ENCODE measurements around the gene BIK.
"Not testable (repeated sequence)": the region's sequence is repeated elsewhere in the genome, so short reads cannot be mapped to it uniquely, and the experiment has no call there.

Gene BIK

DNA sequence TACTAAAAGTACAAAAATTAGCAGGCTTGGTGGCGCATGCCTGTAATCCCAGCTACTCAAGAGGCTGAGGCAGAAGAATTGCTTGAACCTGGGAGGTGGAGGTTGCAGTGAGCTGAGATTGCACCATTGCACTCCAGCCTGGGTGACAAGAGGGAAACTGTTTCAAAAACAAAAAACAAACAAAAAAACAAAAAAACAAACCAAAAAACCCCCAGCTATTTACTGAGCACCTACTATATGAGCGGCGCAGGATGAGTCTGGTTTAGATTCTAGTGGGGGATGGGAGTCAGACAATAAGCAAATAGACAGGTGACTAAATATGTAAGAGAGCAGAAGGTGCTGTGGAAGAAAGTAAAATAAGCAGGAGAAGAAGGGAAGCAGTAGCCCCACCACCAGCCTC is 5.6 kb upstream of the BIK start:
- not testable (repeated sequence) for DNase-seq (ENCODE audit: low read depth)

DNA sequence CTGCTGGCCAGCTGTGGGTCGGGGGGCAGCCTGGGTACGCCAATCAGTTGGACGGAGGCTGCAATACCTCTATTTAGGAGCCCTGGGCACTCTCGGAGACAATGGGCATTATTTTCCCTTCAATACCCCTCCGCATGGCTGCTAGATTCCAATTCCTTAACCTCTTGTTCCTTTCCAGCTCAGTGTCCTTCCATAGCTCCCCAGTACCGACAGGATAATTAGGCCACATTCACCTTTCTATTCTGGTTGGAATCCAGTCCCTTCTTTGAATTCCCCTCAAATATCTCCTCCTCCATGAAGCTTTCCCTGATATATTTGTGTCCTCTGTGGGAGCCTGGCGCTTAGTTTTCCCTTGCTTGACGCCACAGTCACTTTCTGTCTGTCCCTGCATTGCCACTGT is 4.2 kb upstream of the BIK start:
- DNase-seq (ENCODE audit: low read depth) = no peak

DNA sequence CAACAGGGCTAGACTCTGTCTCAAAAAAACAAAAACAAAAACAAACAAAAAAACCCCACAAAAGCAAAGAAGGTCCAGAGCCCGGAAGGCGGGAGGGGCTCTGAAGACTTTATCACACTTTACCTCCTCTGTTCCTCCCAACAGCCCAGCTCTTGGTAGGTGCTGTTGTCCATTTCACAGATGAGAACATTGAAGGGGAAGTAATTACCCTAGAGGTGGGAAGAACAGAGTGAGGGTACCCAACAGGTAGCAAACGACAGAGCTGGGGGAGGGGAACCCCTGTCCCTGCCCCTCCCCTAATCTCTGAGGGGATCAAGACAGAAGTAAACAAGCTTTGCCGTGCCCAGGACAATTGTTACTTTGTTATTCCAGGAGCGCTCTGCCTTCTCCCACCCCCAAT is 1.0 kb upstream of the BIK start:
- DNase-seq (ENCODE audit: low read depth) = no peak

DNA sequence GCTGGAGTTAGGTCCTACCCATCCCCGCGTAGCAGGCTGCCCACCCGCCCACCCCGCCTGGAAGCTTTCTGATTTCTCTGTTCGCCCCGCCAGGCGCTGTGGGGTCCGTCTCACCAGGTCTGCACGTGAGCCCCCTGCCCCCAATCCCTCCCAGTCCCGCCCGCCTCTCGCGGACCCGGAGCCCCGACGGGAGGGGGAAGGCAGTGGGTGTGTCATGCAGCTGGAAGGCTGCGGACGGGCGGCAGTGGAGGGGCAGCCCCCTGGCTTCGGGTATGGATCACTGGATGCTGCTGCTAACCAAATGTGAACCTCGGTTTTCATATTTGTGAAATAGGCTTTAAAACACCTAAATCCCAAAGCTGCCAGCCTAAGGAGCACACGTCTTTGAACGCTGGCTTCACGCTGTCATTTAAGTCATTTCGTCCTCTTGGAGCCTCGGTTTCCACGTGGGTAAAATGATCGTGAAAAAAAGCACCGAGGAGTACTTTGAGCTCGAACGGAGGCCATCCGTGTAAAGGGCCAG is 568 bp upstream of the BIK start:
- no peak for DNase-seq (ENCODE audit: low read depth)

DNA sequence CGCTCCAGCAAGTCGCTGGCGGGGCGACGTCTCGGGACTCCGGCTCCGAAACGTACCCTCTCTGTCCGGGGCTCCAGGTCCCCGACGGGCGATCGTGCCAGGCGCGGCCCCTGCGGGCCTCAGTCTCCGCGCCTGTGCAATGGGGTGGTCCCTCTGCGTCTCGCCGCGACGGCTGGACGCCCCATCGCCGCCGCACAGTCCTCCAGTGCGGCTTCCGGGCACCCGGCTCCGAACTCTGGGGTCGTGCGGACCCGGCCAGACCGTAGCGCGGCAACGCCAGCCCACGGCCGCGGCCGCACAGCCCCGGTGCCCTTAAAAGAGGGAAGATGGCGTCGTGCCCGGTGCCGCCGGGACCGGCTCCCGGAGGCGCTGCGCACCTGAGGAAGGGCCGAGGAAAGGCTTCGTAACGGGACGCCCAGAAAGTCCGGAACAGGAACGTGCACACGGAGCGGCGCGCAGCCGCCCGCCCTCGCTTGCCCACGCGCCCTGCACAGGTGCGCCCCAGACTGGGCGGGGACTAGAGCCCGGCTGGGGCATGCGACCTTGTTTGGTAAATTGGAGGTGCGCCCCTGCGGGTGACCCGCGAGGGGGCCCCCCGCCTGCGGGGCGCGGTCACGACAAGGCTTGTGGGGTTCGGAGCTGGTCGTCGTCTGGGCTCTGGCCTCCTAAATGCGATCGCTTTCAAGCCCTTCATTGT is 525 bp downstream of the BIK start:
- no peak for DNase-seq (ENCODE audit: low read depth)

DNA sequence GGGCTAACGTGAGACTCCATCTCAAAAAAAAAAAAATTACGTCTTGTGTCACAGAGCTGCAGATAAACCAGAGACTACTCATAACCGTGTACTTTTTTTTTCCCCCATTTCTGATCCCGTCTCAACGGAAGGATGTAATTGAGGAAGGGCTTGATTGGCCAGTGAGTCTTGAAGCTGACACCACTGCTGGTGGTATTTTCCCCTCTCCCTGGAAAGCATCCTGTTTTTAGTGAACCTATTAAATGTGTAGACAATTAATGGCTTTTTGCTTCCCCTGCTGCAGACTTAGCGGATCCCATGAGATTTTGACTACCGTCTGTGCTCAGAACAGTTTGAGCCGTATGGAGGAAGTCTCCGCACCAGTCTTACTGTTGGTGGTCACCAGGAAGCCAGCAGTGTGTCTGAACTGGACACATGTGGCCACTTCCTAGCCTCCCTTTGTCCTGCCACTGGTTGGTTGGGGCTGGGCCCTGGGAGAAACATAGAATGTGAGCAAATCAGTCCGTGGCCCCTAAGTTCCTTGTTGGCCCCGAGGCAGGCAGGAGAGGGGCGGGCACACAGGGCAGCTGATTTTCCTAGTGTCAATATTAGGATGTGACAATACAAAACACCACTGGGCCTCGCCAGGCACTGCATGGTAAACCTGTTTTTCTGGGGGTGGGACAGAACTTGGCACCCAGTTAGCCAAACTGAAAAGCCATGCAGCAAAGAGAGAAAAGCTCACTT is 3.1 kb downstream of the BIK start:
- DNase-seq (ENCODE audit: low read depth) = no peak

DNA sequence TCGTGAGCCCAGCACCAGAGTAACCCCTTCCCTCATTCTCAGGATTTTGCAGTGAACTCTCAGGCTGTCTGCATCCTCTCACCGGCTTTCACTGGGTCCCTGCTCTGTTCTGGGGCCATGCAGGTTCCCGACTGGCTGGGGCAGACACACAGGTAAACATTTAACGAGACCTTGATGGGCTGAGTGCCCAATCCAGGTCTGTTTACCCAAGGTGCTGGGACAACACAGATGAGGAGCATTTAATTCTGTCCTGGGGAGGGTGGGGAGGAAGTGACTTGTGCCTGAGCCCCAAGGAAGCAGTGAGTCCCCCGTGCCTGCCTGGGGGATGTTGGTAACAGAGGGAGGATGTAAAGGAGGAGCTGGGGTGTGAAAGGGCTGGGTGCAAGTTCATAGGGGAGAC is 4.4 kb downstream of the BIK start:
- DNase-seq (ENCODE audit: low read depth) = no peak

DNA sequence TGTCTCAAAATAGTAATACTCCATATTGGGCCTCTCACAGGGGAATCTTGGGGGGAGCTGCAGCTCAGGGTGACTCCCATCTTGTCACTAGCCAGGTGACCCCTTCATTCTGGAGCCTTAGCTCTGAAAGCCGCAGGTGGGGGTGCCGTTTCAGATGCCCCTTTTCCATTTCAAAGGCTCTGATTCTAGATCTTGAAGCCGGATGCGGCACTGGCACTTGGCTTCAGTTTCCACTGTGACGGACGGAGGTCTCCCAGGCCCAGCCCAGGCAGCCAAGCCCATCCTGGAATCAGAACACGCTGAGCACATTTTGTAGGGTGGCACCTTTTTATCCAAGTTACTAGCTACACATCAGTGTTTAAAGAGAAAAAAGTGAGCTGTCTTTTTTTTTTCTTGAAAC is 6.4 kb downstream of the BIK start:
- no peak for DNase-seq (ENCODE audit: low read depth)

DNA sequence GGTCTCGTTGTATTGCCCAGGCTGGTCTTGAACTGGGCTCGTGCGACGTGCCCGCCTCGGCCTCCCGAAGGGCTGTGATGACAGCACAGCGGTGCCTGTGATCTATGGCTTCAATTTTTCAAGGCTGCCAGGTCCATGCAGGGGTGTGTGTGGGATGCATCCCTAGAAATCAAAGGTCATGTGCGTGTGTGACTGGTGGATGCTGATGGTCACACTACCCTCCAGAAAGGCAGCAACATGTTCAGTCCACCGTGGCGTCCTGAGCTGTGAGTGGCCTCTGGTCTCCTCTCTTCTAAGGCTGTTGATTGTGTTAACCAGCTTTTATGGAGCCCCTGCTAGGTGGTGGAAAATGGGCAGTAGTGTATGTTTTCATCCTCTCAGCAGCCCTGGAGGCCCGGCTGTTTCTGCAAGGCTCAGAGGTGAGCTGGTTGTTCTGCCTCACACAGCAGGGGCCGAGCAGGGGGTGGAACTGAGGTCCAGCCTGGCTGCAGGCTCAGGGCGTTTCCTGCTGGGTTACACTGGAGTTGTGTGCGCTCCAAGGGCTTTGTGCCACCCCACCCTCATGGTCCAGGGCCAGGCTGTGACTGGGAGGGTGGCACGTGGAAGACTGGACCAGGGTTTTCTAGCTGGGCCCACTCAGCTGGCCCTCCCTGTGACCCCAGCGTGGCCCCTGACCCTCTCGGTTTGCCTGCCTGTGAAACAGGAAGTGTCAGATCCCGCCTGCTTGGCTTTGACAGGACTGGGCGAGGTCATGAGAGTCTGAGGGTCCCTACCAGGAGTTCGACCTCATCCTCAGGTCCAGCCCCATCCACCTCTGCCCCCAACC is 7.7 kb downstream of the BIK start:
- DNase-seq (ENCODE audit: low read depth) = no peak

DNA sequence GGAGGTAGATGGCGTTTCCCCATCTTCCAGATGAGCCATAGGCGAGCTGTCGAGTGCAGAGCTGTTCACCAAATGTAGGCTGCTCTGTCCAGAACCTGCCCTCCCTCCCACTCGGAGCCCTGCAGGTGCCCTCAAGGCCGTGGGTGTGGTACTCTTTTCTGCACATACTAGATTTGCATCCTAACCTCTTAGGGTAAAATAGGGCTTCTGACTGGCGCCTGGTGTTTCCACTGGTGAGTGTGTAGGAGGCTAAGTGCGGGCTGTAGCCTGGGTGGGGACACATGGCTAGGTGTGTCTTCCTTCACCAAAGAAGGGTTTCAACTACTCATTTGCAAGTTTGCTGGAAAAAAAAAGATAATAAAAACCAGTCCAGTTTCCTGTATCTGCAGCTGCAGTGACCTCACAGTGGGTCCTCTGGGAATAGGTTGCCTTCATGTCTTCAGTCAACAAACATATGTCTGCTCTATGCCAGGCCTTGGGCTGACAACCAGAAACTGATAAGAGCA is 8.5 kb downstream of the BIK start:
- DNase-seq (ENCODE audit: low read depth) = no peak

DNA sequence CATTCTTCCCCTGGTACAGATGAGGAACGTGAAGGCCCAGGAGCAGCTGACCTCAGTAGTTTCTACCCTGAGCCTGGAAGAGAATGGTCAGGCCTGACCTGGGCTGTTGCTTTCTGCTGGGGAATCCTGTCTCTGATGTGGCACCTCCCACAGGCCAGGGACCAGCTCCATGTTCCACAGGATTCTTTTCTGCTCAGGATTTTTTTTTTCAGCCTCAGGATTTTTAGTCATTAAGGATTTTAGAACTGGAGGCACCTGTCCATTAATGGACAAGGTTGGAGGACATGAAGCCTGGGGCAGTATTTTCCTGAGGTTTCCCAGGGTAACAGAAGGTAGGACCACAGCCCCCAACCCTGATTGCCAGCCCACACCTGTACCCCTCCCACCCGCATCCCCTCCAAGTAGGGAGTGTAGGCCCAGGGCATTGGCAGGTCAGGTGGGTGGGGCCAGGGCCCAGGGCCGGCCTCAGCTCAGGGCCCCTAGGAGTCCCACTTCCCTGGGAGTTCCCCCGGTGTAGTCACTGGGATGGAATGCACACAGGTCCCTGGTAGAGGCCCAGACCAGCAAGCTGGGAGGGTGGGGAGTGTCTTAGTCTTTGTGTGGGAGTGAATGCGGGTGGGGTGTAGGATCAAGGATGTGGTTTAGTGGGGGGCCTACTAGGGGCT is 16.1 kb downstream of the BIK start:
- no peak for DNase-seq (ENCODE audit: low read depth)

DNA sequence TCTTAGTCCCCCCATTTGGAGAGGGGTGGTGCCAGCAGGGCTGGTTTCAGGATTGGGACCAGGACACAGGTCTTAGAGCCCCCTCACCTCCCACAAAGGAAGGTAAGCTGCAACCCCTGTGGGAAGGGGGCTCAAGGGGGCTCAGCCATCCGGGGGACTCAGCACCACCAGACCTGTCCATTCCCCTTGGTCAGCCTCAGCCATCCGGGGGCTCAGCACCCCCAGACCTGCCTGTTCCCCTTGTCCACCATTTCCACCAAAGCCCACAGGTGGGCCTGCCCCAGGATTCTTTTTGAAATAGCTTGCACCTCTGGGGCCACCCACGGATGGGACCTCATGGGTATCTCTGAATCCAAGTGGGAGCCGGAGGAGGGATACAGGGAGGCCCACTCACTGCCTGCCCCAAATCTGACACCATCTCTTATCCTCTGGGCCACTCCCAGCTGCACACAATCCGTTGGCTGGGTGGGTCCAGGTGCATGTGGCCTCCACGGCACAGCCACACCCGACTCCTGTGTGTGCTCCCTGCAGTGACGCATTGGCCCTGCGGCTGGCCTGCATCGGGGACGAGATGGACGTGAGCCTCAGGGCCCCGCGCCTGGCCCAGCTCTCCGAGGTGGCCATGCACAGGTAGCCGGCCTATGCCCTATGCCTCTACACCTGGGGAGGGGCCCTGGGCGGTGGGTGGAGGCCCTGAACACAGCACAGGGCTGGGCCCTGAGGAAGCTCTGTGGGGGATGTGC is 16.8 kb downstream of the BIK start:
- no peak for DNase-seq (ENCODE audit: low read depth)

DNA sequence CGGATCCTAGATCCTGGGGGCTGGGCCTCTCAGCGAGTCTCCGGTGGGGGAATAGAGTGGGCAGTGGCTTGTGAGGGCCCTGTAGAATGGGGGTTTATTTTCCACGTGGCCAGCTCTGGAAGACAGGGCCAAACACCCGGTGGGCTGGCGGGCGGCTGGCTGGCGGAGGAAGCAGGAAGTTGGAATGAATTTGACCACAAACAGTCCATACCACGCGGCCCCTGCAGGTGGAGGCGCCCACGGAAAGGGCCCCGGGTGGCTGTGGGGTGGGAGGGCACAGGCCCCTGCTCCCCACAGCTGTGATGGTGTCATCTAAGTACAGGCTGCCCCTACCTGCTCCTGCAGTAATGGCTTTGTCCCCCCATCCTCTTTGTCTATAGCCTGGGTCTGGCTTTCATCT is 17.6 kb downstream of the BIK start:
- no peak for DNase-seq (ENCODE audit: low read depth)

DNA sequence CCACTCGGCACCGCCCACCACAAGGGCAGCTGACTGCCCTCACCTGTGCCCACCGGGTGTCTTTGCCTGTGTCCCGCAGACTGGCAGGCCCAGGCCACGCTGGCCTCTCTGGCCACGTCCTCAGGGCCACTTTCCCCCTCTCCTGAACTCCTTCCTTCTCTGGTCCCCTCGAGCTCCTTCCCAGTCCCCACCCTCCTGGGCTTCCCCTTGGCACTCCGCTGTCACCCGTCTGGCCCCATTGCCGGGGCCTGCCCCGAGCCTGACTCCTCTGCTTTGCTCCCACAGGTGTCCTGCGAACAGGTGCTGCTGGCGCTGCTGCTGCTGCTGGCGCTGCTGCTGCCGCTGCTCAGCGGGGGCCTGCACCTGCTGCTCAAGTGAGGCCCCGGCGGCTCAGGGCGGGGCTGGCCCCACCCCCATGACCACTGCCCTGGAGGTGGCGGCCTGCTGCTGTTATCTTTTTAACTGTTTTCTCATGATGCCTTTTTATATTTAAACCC is 18.4 kb downstream of the BIK start:
- DNase-seq (ENCODE audit: low read depth) = no peak

DNA sequence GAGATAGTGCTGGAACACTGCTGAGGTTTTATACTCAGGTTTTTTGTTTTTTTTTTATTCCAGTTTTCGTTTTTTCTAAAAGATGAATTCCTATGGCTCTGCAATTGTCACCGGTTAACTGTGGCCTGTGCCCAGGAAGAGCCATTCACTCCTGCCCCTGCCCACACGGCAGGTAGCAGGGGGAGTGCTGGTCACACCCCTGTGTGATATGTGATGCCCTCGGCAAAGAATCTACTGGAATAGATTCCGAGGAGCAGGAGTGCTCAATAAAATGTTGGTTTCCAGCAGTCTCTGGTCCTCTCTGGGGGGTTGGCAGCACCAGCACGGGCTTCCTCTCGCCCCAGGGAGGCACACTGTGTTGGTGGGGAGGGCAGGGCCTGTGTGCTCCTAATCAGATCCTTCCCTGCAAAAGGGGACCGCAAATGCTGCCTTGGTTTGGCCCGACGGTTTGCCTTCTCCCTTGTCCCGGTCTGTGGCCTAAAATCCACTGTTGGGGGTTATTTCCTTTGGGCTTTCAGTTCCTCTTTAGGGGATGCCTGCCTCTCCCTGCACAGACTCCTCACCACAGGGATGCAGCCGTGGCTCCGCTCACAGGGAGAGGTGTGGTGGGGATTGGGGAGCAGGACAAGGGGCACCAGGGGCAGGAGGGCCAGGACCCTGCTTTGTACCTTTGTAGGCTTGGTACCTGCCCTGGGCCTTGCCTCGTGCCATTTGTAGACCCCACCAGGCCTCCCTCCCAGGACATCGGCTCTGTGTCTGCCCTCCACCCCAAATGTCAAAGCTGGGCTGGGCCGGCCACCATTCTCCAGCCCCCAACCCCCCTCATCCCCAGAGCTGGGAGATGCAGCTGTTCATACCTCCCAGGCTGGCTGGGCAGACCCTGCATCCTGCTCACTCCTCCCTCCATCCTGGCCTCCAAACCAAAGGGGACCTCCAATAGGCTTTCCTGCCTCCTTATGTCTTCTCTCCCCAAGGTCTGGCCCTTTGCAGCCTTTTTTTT is 19.2 kb downstream of the BIK start:
- no peak for DNase-seq (ENCODE audit: low read depth)

DNA sequence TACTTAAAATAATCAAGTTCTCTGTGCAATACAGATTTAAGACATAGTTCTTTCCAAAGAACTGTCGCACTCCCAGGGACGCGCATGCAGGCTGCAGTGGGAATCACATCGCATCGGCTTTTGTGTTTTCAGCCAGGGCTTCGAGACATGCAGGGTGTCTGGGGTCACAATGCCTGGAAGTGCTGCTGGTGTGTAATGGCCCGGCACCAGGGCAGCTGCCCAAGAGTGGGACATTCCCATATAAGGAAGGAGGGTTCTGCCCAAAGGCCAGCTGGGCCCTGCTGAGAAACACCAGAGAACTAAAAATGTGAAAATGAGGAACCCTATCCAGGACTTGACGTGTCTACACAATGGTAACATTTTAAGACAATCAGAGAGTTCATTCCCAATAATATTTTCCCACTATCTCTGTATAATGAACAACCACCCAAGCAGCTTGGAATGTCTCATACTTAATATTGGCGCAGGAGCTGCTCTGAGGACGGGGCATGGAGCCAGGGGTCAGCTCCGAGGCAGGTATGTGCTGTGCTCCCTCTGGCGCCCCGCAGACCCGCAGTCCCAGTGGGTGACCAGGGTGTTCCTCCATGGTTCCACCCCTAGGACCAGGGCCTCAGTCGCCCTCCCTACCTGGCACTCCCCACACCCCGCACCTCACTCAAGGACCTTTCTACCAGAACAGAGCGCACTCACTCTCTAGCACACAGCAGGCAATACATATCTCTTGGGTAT is 21.4 kb downstream of the BIK start:
- no peak for DNase-seq (ENCODE audit: low read depth)

DNA sequence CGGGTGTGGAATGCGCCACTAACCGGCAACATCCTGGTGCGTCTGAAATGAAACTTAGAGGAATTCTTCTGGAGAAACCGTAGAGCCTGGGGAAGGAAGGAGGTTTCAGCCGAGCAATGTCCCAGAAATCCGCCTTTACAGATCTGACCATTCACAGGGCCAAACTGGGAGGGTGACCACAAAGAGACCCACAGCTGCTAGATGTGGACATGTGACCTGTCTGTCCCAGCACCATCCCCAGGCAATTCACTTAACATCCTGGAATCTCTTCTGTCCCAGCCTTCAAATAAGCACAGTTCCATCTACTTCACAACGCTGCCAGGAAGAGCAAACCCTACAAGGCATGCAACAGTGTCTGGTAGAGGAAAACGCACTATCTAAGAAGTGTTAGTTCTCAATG is 22.9 kb downstream of the BIK start:
- no peak for DNase-seq (ENCODE audit: low read depth)

DNA sequence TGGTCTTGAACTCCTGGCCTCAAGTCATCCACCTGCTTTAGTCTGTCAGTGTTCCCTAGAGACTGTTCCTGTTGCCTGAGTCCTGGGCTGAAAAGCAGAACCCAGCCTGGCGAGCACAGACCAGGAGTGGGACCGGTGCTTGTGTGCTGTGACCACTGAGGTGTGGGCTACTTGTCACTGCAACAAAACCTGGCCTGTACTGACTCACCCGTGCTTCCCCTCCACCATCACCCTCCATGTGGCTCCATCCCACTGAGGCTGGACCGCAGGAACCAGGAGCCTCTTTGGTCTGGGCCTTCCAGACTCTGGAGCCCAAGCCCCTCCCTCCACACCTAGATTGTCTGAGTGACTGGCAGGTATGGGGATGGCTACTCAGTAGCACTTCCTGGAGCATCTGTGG is 24.0 kb downstream of the BIK start:
- no peak for DNase-seq (ENCODE audit: low read depth)

DNA sequence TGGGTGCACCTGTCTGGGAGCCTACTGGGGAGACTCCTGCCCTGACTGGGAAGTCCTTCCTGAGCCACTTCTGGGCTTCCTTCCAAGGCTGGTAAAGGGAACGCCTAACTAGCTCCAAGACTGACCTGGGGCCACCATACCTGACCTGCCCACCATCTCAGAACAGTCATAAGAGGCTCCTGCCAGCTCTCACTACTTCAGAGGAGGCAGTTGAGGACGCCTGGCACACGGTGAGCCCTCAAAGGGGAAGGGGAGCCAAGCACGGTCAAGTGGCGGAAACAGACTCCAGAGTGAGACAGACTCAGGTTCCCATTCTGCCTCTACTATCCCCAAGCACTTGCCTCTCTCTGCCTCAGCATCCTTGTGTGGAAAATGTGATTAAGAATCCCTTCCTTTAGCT is 25.0 kb downstream of the BIK start:
- no peak for DNase-seq (ENCODE audit: low read depth)
